Measurements from ENCODE around the gene HIBCH.
"Not testable (repeated sequence)": the region's sequence is repeated elsewhere in the genome, so short reads cannot be mapped to it uniquely, and the experiment has no call there.

Gene HIBCH

GRCh38 chr2:190277234-190278112, 42.2 kb downstream of the HIBCH start:
- no peaks in the 10 kb centered on the region for H3K9me3 ChIP-seq
- no peak for DNase-seq
- peaks cover 0 to 12% (median 7%) of the 10 kb centered on the region in 4 donors for H3K4me1 ChIP-seq
- no peak overlapping the region for H3K4me3 ChIP-seq
- no peak overlapping the region for H3K27ac ChIP-seq
- TF ChIP-seq CTCF (IDR thresholded peaks at IDR 0.05), result peak; percentile 15 to 29
- H3K36me3 ChIP-seq, result peaks cover 8 to 14% (median 9%) of the 10 kb centered on the region in 3 donors
- H3K27me3 ChIP-seq, result no peaks in the 10 kb centered on the region
- intact Hi-C loops (cut with DNase I; ENCODE audit: low total_unique reads), result no loop called here

GRCh38 chr2:190272457-190272842, 47.2 kb downstream of the HIBCH start:
- no peak for DNase-seq
- intact Hi-C loops (cut with DNase I; ENCODE audit: low total_unique reads), result no loop called here
- Histone ChIP-seq H3K9me3 (no peaks in the 10 kb centered on the region), H3K27ac (no peak overlapping the region), H3K27me3 (no peaks in the 10 kb centered on the region), H3K36me3 (peaks cover 0 to 14% (median 9%) of the 10 kb centered on the region in 3 donors), H3K4me3 (no peak overlapping the region), H3K4me1 (peaks cover 0 to 4% (median 0%) of the 10 kb centered on the region in 4 donors)
- TF ChIP-seq CTCF (IDR thresholded peaks at IDR 0.05), result no peak

GRCh38 chr2:190271783-190272456, 47.7 kb downstream of the HIBCH start:
- Histone ChIP-seq H3K9me3 (no peaks in the 10 kb centered on the region), H3K27me3 (no peaks in the 10 kb centered on the region), H3K27ac (no peak overlapping the region), H3K4me1 (peaks cover 0 to 9% (median 0%) of the 10 kb centered on the region in 4 donors), H3K4me3 (no peak overlapping the region), H3K36me3 (peaks cover 0 to 14% (median 9%) of the 10 kb centered on the region in 3 donors)
- intact Hi-C loops (cut with DNase I; ENCODE audit: low total_unique reads), result no loop called here
- no peak for DNase-seq
- TF ChIP-seq CTCF (IDR thresholded peaks at IDR 0.05), result no peak

GRCh38 chr2:190270298-190270697, 49.3 kb downstream of the HIBCH start:
- Histone ChIP-seq H3K27me3 (no peaks in the 10 kb centered on the region), H3K36me3 (peaks cover 0 to 9% (median 6%) of the 10 kb centered on the region in 3 donors), H3K4me3 (no peak overlapping the region), H3K4me1 (peaks cover 0 to 9% (median 0%) of the 10 kb centered on the region in 4 donors), H3K27ac (no peak overlapping the region), H3K9me3 (no peaks in the 10 kb centered on the region)
- TF ChIP-seq CTCF (IDR thresholded peaks at IDR 0.05), result no peak
- DNase-seq, result no peak
- intact Hi-C loops (cut with DNase I; ENCODE audit: low total_unique reads), result no loop called here

- H3K36me3 ChIP-seq; H3K4me1 ChIP-seq; H3K9me3 ChIP-seq; intact Hi-C loops (cut with DNase I; ENCODE audit: low total_unique reads); H3K4me3 ChIP-seq; H3K27me3 ChIP-seq; DNase-seq; H3K27ac ChIP-seq: not testable (repeated sequence)
These were observed 49.9 kb downstream of the HIBCH start for GRCh38 chr2:190269699-190270098.

DNA sequence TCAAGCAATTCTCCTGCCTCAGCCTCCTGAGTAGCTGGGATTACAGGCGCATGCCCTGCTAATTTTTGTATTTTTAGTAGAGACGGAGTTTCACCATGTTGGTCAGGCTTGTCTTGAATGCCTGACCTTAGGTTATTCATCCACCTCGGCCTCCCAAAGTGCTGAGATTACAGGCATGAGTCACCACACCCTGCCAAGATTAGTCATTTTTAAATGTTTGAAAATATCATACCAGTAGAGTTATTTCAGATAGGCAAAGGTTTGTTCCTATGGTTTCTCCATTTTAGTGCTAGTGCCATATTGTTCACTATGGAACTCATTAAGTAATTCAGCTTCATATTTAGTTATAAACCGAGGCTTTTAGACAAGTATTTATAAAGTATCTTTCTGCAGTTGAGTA, 52.3 kb downstream of the HIBCH start:
- no peak for TF ChIP-seq CTCF (IDR thresholded peaks at IDR 0.05)
- no peaks in the 10 kb centered on the region for H3K27me3 ChIP-seq
- no peak for DNase-seq
- peaks cover 0 to 9% (median 0%) of the 10 kb centered on the region in 4 donors for H3K4me1 ChIP-seq
- H3K9me3 ChIP-seq, result no peaks in the 10 kb centered on the region
- intact Hi-C loops (cut with DNase I; ENCODE audit: low total_unique reads), result no loop called here
- no peaks in the 10 kb centered on the region for H3K36me3 ChIP-seq
- no peak overlapping the region for H3K4me3 ChIP-seq
- H3K27ac ChIP-seq, result no peak overlapping the region
